ENCODE measurements around the gene CYB561D2. TPM values are rescaled to one million over a fixed set of nuclear protein-coding genes. Genes with fewer than 3 reads are reported as not detected.
A peak's percentile ranks its signal among the peaks of the same experiment; 100 is the strongest.

CYB561D2 gene
- total and polyA plus RNA-seq, 2 of the 13 experiments (the other 11 are each of a cell fraction or from before 2014, with no cell fraction given): 11.1 to 17.2 TPM

- peak; percentile 20; the same call in 1 of the 2 replicates for TF ChIP-seq FOXA3 (CRISPR knock-in tag; IDR thresholded peaks at IDR 0.05)
- TF ChIP-seq MLX (CRISPR knock-in tag; IDR thresholded peaks at IDR 0.05): 0 out of 2 replicates have a peak, but pooled peaks have one; percentile 32
- peak; percentile 65; the same call in 1 of the 2 replicates for TF ChIP-seq ZNF501 (CRISPR knock-in tag; IDR thresholded peaks at IDR 0.05)
- no peak for TF ChIP-seq SRSF4 (IDR thresholded peaks at IDR 0.05; ENCODE audit: low read depth, low read length, poor library complexity, severe bottlenecking)
- peak; percentile 76; the same call in 1 of the 2 replicates for TF ChIP-seq TBX2 (CRISPR knock-in tag; IDR thresholded peaks at IDR 0.05; ENCODE audit: borderline replicate concordance)
- peak; percentile 89 for TF ChIP-seq MXD4 (CRISPR knock-in tag; IDR thresholded peaks at IDR 0.05)
- TF ChIP-seq POLR2A (IDR thresholded peaks at IDR 0.05; ENCODE audit: insufficient read depth in 1 of 2, low read depth in 2 of 2, low read length in 2 of 2): peak in 1 of 2 experiments; percentile 80; a peak in 2 of 4 replicates
- no peak for TF ChIP-seq IRF1 (CRISPR knock-in tag; IDR thresholded peaks at IDR 0.05; ENCODE audit: low read depth)
- peak; percentile 82 for TF ChIP-seq DR1 (CRISPR knock-in tag; IDR thresholded peaks at IDR 0.05)
- no peak for TF ChIP-seq ATF6 (CRISPR knock-in tag; conservative IDR thresholded peaks at IDR 0.05)
- peak; percentile 38; the same call in 1 of the 2 replicates for TF ChIP-seq RFX5 (IDR thresholded peaks at IDR 0.05; ENCODE audit: low read depth, low read length)
- no peak for TF ChIP-seq ZNF496 (CRISPR knock-in tag; IDR thresholded peaks at IDR 0.05; ENCODE audit: insufficient replicate concordance)
- peak; percentile 67 for TF ChIP-seq PHF8 (CRISPR knock-in tag; IDR thresholded peaks at IDR 0.05)
- 0 out of 2 replicates have a peak, but pooled peaks have one; percentile 71 for TF ChIP-seq ZSCAN20 (CRISPR knock-in tag; IDR thresholded peaks at IDR 0.05; ENCODE audit: borderline replicate concordance)
- 0 out of 2 replicates have a peak, but pooled peaks have one; percentile 62 for TF ChIP-seq GLI4 (CRISPR knock-in tag; IDR thresholded peaks at IDR 0.05; ENCODE audit: borderline replicate concordance)
- TF ChIP-seq RAD21 (CRISPR knock-in tag; IDR thresholded peaks at IDR 0.05): peak; percentile 39; the same call in 1 of the 2 replicates
- peak; percentile 78 for TF ChIP-seq MYC (CRISPR knock-in tag; IDR thresholded peaks at IDR 0.05; ENCODE audit: borderline replicate concordance)
- TF ChIP-seq FOSL2 (CRISPR knock-in tag; IDR thresholded peaks at IDR 0.05): peak; percentile 31; the same call in 1 of the 2 replicates
- 0 out of 4 replicates have a peak, but pooled peaks of 1 of the 2 experiments have one; percentile 11 for TF ChIP-seq ATF4 (CRISPR knock-in tag; IDR thresholded peaks at IDR 0.05)
- TF ChIP-seq ZNF619 (CRISPR knock-in tag; IDR thresholded peaks at IDR 0.05): peak; percentile 47; the same call in 1 of the 2 replicates
- peak; percentile 69; the same call in 1 of the 2 replicates for TF ChIP-seq TFDP1 (CRISPR knock-in tag; IDR thresholded peaks at IDR 0.05; ENCODE audit: borderline replicate concordance)
- peak; percentile 75 for TF ChIP-seq ZNF605 (CRISPR knock-in tag; IDR thresholded peaks at IDR 0.05)
These were observed 22.5 kb upstream of the CYB561D2 start, which contains the start of gene TUSC2 (continued) for GRCh38 chr3:50327943-50328691.
